ENCODE measurements around the gene HSPB7. TPM values are rescaled to one million over a fixed set of nuclear protein-coding genes. Genes with fewer than 3 reads are reported as not detected.

Gene HSPB7
- total RNA-seq, 1 experiment from 2014 or later = 0.11 TPM

- H3K9me3 Mint-ChIP-seq = no peaks in the 10 kb centered on the region
- no peak for ATAC-seq
- peaks cover 65% of the 10 kb centered on the region for H3K4me1 Mint-ChIP-seq
- ChIA-PET CTCF (interaction anchor here (0.6 to 4.1 kb wide), 5 partner anchors 10 to 59 kb away, joined by 3 to 18 read pairs (median 4); partner anchors contain the start of gene FAM131C), POLR2A (no interaction called here)
- no peak overlapping the region; the same call in 1 of the 2 replicates for H3K27ac Mint-ChIP-seq
- H3K27me3 Mint-ChIP-seq (ENCODE audit: low read depth) = peaks cover under 1% of the 10 kb centered on the region
- no peak for DNase-seq (ENCODE audit: low spot score)
- peak overlapping the region; percentile 25; the same call in 1 of the 2 replicates for H3K4me3 Mint-ChIP-seq
- TF ChIP-seq, protein P1, sequence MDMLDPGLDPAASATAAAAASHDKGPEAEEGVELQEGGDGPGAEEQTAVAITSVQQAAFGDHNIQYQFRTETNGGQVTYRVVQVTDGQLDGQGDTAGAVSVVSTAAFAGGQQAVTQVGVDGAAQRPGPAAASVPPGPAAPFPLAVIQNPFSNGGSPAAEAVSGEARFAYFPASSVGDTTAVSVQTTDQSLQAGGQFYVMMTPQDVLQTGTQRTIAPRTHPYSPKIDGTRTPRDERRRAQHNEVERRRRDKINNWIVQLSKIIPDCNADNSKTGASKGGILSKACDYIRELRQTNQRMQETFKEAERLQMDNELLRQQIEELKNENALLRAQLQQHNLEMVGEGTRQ (CRISPR knock-in tag; IDR thresholded peaks at IDR 0.05) = no peak
- no peaks in the 10 kb centered on the region for H3K36me3 Mint-ChIP-seq
Measured at GRCh38 chr1:16014509-16015482, 3.0 kb downstream of the HSPB7 start.

- TF ChIP-seq NFATC4 (CRISPR knock-in tag; IDR thresholded peaks at IDR 0.05) = no peak
- TF ChIP-seq KAT7 (CRISPR knock-in tag; IDR thresholded peaks at IDR 0.05; ENCODE audit: borderline replicate concordance) = no peak
- no peak for TF ChIP-seq ZBTB43 (CRISPR knock-in tag; IDR thresholded peaks at IDR 0.05)
- TF ChIP-seq, protein P2, sequence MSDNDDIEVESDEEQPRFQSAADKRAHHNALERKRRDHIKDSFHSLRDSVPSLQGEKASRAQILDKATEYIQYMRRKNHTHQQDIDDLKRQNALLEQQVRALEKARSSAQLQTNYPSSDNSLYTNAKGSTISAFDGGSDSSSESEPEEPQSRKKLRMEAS (CRISPR knock-in tag; IDR thresholded peaks at IDR 0.05) = no peak
- TF ChIP-seq MXD4 (CRISPR knock-in tag; IDR thresholded peaks at IDR 0.05; ENCODE audit: borderline replicate concordance) = no peak
- ATAC-seq (no peak), DNase-seq (ENCODE audit: low spot score) (no peak)
- CTCF ChIA-PET = interaction anchor here (0.6 to 4.1 kb wide), 3 partner anchors 12 to 64 kb away, joined by 3 to 20 read pairs (median 18); no protein-coding TSS in a partner anchor
- Mint-ChIP-seq H3K27ac (no peak overlapping the region), H3K4me1 (peaks cover 59% of the 10 kb centered on the region), H3K27me3 (ENCODE audit: low read depth) (no peaks in the 10 kb centered on the region), H3K36me3 (no peaks in the 10 kb centered on the region), H3K9me3 (no peaks in the 10 kb centered on the region), H3K4me3 (peak overlapping the region; percentile 66)
- POLR2A ChIA-PET = interaction anchor here (0.7 to 1.3 kb wide), 2 partner anchors 13 to 15 kb away, joined by 3 to 4 read pairs; no protein-coding TSS in a partner anchor
Measured at GRCh38 chr1:16013908-16014258, 4.0 kb downstream of the HSPB7 start.

DNA sequence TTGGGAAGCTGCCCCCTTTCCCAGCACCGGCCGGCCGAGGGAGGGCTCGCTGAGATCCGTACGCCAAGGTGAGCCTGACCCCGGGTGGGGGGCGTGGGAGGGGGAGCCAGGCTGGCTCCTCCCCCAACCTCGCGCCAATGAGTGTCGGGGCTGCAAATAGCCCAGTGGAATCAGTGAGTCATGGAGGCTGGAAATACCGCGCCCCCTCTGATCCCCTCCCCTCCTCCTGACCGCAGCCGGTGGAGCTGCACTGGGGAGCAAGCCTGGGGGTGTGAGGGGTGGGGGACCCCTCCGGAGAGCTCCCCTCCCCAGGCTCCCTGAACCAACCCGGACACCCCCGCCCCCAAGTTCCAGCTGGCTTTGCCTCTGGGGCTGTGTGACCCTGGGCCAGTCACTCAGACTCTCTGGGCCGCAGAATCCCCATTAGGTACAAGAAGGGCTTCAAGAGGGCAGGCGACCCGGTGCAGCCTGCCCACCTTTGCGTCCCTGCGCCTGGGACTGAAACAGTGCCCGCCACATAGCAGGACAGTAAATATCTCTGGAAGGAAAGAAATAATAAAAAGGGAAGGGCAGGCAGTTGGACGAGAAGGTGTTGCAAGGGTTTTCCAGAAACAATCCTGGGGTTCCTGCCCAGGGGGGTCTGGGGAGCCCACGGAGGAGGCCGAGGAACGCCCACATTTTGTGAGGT is 4.5 kb downstream of the HSPB7 start:
- CTCF ChIA-PET = interaction anchor here (0.6 to 4.1 kb wide), 3 partner anchors 12 to 65 kb away, joined by 3 to 20 read pairs (median 18); no protein-coding TSS in a partner anchor
- peaks cover 55% of the 10 kb centered on the region for H3K4me1 Mint-ChIP-seq
- H3K36me3 Mint-ChIP-seq = no peaks in the 10 kb centered on the region
- POLR2A ChIA-PET = interaction anchor here (0.7 to 1.3 kb wide), 2 partner anchors 13 to 15 kb away, joined by 3 to 4 read pairs; no protein-coding TSS in a partner anchor
- DNase-seq (ENCODE audit: low spot score) (peak; percentile 83), ATAC-seq (peak; percentile 63)
- no peaks in the 10 kb centered on the region for H3K27me3 Mint-ChIP-seq (ENCODE audit: low read depth)
- H3K4me3 Mint-ChIP-seq = peak overlapping the region; percentile 66
- no peaks in the 10 kb centered on the region for H3K9me3 Mint-ChIP-seq
- TF ChIP-seq ETV6 (CRISPR knock-in tag; IDR thresholded peaks at IDR 0.05) (0 out of 2 replicates have a peak, but pooled peaks have one; percentile 20), JAZF1 (CRISPR knock-in tag; IDR thresholded peaks at IDR 0.05) (no peak), E2F5 (CRISPR knock-in tag; IDR thresholded peaks at IDR 0.05) (peak; percentile 33; the same call in 1 of the 2 replicates), CREB1 (CRISPR knock-in tag; IDR thresholded peaks at IDR 0.05) (no peak), CBFB (CRISPR knock-in tag; IDR thresholded peaks at IDR 0.05; ENCODE audit: low read depth) (no peak), GTF2I (CRISPR knock-in tag; conservative IDR thresholded peaks at IDR 0.05) (peak; percentile 80; the same call in 1 of the 2 replicates), ESRRA (CRISPR knock-in tag; IDR thresholded peaks at IDR 0.05; ENCODE audit: borderline replicate concordance) (peak; percentile 93), TEAD1 (CRISPR knock-in tag; IDR thresholded peaks at IDR 0.05) (0 out of 2 replicates have a peak, but pooled peaks have one; percentile 35)
- TF ChIP-seq, protein P3, sequence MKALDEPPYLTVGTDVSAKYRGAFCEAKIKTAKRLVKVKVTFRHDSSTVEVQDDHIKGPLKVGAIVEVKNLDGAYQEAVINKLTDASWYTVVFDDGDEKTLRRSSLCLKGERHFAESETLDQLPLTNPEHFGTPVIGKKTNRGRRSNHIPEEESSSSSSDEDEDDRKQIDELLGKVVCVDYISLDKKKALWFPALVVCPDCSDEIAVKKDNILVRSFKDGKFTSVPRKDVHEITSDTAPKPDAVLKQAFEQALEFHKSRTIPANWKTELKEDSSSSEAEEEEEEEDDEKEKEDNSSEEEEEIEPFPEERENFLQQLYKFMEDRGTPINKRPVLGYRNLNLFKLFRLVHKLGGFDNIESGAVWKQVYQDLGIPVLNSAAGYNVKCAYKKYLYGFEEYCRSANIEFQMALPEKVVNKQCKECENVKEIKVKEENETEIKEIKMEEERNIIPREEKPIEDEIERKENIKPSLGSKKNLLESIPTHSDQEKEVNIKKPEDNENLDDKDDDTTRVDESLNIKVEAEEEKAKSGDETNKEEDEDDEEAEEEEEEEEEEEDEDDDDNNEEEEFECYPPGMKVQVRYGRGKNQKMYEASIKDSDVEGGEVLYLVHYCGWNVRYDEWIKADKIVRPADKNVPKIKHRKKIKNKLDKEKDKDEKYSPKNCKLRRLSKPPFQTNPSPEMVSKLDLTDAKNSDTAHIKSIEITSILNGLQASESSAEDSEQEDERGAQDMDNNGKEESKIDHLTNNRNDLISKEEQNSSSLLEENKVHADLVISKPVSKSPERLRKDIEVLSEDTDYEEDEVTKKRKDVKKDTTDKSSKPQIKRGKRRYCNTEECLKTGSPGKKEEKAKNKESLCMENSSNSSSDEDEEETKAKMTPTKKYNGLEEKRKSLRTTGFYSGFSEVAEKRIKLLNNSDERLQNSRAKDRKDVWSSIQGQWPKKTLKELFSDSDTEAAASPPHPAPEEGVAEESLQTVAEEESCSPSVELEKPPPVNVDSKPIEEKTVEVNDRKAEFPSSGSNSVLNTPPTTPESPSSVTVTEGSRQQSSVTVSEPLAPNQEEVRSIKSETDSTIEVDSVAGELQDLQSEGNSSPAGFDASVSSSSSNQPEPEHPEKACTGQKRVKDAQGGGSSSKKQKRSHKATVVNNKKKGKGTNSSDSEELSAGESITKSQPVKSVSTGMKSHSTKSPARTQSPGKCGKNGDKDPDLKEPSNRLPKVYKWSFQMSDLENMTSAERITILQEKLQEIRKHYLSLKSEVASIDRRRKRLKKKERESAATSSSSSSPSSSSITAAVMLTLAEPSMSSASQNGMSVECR (CRISPR knock-in tag; IDR thresholded peaks at IDR 0.05; ENCODE audit: borderline replicate concordance) = 0 out of 2 replicates have a peak, but pooled peaks have one; percentile 54
- TF ChIP-seq, protein P4, sequence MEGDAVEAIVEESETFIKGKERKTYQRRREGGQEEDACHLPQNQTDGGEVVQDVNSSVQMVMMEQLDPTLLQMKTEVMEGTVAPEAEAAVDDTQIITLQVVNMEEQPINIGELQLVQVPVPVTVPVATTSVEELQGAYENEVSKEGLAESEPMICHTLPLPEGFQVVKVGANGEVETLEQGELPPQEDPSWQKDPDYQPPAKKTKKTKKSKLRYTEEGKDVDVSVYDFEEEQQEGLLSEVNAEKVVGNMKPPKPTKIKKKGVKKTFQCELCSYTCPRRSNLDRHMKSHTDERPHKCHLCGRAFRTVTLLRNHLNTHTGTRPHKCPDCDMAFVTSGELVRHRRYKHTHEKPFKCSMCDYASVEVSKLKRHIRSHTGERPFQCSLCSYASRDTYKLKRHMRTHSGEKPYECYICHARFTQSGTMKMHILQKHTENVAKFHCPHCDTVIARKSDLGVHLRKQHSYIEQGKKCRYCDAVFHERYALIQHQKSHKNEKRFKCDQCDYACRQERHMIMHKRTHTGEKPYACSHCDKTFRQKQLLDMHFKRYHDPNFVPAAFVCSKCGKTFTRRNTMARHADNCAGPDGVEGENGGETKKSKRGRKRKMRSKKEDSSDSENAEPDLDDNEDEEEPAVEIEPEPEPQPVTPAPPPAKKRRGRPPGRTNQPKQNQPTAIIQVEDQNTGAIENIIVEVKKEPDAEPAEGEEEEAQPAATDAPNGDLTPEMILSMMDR (IDR thresholded peaks at IDR 0.05) = no peak
- peak overlapping the region; percentile 96 for H3K27ac Mint-ChIP-seq

All from WTC11 (cell line).